ENCODE results near the gene REX1BD.

Gene REX1BD

DNA sequence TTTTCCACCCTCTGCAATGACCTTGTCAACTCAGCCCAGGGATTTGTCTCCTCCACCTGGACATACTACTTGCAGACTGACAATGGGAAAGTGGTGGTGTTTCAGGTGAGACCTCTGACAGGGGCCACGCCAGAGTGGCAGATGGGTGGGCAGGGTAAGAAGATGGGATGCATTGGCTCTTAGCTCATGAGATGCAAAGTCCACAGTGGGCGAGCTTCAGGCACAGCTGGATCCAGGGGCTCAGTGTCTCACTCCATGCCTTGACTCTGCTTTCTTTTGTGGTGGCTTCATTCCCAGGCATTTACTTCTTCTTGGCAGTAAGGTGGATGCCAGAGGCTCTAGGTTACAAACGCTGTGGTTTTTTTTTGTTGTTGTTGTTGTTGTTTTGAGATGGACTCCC is 27.4 kb downstream of the REX1BD start:
- DNase-seq (ENCODE audit: low spot score), result no peak

DNA sequence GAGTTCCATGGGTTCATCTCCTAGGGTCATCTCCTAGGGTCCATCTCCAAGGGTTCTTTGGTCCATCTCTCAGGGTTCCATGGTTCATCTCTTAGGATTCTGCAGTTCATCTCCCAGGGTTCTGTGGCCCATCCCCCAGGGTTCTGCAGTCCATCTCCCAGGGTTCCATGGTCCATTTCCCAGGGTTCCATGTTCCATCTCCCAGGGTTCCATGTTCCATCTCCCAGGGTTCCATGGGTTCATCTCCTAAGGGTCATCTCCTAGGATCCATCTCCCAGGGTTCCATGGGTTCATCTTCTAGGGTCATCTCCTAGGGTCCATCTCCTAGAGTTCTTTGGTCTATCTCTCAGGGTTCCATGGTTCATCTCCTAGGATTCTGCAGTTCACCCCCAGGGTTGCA is 29.0 kb downstream of the REX1BD start:
- no peak for DNase-seq (ENCODE audit: low spot score)

DNA sequence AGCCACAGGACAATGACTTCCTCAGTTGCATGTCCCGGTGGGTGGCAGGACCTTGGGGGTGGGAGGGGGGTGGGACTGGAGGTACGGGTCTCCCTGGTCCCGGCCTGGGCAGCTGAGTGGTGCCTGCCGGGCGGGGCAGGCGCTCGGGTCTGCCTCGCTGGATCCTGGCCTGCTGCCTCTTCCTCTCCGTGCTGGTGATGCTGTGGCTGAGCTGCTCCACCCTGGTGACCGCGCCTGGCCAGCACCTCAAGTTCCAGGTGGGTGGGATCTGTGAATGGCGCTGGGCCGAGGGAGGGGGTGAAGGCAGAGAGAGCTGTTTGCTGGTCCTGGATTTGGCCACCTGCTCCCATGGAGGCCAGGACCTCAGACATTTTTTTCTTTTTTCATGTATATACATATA is 29.6 kb downstream of the REX1BD start:
- DNase-seq (ENCODE audit: low spot score), result no peak

DNA sequence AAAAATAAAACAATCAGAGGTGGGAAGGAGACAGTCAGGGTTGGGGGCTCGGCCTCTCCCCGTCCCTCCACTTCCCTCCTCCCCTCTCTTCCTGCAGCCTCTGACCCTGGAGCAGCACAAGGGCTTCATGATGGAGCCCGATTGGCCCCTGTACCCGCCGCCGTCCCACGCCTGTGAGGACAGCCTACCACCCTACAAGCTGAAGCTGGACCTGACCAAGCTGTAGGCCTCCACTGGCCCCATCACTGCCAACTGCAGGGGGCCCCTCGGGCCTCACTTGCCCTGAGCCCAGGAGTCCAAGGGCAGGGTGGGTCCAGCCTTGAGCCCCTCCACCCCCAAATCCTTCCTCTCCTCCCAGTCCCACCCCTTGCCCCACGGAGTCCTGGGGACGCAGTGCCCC is 31.7 kb downstream of the REX1BD start:
- DNase-seq (ENCODE audit: low spot score), result no peak

DNA sequence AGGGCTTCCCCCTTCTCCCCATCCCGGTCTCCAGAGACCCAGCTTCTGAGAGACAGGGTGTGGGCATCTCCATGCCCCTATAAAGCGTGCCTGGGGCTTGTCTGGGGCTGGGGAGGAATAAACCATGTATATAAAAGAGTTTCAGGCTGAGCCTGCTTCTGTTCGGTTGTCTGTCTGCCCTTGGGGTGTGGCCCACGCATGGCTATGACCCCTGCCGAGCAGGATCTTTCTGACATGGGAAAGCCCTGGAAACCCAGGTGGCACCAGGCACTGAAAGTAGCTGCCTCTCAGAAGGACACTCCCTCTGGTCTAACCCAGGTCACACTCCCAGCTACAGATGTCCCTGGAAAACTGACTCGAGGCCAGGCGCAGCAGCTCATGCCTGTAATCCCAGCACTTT is 32.3 kb downstream of the REX1BD start:
- DNase-seq (ENCODE audit: low spot score), result no peak

DNA sequence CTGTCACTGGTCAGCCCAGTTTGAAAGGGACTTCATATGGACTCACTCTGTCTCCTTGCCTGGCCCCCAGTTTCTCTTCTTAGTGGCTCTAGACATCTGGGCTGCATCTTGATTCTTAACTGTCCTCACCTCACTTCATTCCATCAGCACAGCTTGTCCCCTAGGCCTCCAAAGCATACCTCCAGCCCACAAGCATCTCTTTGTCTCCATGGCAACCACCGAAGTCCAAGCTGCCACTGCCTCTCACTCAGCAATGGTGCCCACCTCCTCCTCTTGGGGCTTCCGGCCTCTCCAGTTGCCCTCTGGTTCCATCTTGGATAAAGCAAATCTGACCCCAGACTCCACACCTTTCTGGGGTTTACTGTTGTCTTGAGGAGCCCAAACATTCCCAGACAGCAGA is 38.3 kb downstream of the REX1BD start:
- no peak for DNase-seq (ENCODE audit: low spot score)

DNA sequence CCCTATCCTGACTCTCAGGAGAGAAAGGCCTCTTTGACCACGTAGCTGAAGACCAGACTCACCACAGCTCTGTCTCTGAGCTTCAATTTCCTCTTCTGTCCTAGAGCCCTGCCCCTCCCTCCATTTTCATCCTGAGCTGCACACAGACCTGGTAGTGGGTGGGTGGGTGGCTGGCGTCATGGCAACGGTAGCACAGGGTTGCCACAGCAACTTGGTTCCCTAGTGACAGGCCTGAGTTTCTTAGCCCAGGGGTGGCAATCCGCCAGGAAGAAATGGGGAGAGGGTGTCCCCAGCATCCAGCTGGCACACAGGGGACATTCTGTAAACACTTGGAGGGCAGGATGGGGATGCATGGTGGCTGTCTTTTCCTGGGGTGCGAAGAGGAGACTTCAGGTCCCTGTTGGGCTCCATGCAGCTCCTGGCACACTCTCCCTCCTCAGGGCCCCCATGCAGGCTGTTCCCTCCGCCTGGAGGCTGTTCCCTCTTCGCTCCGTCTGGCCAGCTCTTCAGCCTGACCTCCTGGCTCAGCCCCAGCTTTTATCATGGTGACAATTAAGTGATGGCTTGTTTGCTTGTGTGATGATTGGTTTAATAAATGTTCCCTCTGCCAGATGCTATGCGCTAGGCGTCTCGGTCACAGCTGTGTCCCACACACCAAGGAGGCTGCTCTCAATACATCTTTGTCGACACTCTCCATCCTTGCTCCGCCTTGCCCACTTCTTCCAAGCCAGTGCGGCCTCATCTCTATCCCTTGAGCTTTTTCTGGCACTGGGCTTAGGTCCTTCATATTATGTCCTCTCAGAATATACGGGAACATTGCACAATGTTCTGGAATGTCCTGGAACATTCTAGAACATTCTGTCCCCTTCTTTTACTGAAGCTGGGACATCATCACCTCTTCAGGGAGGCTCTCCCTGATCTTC is 40.8 kb downstream of the REX1BD start:
- DNase-seq (ENCODE audit: low spot score), result no peak

DNA sequence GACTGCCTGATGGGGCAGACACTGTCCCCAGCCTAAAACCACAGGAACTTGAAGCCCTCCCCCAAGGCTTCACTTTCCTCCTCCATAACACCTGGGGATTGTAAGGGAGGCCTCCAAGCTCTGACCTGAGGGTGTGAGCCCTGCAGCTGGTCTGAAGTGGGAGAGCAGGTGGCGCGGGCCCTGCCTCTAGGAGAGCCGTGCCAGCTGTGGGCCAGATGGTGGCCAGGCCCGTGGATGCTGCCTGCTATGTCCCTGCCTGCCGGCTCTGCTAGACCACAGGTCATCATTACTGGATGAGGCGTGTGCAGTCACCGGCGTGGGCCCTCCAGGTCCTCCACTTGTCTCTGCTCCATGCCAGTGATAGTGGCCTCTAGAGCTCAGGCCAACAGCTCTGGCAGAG is 44.7 kb downstream of the REX1BD start:
- DNase-seq (ENCODE audit: low spot score), result no peak

DNA sequence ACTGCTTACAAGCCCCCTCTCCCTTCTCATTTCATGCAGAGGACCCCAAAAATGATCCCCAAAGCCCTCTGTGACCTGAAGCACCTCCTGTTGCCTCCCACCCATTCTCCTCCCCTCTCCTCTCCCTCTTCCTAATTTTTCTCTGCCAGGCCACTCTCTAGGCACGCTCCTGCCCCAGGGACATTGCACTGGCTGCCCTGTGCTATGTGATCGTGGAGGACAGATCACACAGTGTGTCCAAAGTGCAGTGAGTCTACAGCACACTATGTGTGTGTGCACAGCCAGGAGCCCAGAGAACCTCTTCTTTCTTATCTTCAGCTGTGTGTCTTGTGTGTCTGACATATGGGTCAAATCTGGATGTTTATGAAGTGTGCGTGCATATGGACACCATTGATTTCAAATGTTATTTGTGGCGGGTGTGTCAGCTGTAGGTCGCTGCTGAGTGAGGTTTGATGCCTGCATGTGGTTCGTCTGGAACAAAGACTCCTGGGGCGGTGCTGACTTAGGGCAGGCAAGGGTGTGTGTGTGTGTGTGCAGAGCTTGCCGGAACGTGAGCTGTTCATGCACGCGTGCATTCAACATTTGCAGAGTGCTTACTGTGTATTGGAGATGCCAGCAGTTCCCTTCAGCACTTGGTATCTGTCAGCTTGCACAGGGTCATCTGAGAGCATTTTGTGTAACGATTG is 46.2 kb downstream of the REX1BD start:
- DNase-seq (ENCODE audit: low spot score), result no peak

DNA sequence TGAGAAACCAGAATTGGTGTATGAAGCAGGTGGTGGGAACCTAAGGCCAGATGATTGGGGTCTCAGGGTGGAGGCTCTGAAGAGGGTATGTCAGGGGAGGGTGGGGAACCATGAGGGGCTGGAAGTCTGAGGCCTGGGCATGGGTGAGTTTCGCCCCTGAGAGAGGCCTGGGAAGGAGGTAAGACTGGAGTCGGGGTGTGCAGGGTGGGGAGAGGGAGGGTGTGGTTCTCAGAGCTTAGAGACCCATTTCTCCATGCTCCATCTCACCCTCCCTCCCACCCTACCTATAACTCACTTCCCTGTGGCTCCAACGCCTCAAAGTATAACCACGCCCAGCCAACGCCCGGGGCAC is 47.2 kb downstream of the REX1BD start:
- DNase-seq (ENCODE audit: low spot score), result no peak

DNA sequence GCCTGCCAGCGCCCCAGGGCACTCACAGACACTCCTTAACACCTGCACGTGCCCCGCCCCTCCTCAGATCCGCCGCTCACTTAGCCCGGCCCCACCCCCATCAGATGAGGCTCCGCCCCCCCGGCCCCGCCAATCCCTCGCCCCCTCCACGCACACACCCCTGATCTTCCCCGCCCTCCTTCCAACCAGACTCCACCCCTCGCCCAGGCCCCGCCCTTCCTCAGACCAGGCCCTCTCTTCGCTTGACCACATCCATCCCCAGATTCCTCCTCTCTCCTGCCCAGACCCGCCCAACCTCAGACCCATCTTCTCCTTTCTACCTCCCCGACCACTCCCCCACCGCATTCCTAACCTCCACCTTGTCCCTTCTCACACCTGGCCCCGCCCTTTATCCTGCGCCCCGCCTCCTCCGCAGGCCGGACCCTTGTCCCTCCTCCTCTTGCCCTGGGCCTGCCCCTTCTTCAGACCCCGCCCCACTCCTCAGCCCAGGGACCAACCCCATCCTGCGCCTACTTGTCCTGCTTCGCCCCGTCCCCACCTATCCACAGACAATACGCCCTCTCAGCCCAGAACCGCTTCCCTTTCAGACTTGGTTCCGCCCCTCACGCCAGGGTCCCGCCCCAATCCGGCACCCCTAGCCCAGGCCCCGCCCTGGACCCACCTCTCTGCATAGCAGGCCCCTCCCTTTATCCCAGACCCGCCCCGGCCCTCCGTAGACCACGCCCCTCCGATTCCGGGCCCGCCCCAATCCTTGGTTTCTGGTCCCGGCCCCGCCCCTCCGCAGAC is 47.8 kb downstream of the REX1BD start:
- DNase-seq (ENCODE audit: low spot score), result peak; percentile 94

DNA sequence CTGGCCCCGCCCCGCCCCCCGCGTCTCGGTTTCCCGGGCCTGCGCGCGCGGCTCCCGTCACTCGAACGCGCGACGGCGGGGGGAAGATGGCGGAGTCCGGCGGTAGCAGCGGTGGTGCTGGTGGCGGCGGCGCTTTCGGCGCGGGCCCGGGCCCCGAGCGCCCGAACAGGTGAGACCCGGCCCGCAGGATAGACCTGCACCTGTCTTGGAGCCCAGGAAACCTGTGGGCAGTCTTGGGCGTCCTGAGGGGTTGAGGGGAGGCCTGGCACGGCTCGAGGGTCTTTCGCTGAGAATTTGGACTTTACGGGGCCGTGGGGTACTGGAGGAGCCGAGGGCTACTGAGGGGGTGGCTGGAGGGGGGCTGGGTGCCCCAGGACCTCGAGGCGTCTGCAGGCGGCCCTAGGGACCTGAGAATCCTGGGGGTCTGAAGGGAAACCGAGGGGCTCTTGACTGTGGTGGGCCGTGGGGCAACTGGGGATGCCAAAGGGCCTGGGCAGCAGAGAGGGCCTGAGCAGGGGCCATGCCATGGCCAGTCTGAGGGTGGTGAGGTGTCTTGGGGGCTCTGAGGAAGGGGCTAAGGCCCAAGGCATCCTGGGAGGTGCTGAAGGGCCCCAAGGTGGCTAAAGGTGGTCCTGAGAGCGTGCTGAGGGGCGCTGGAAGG is 48.5 kb downstream of the REX1BD start, which contains the start of gene KLHL26:
Gene KLHL26 (plus strand): TSS at position 60 of the 661 bp plus-strand sequence. CDS start 27 bp downstream, at position 87.
- DNase-seq (ENCODE audit: low spot score), result no peak

DNA sequence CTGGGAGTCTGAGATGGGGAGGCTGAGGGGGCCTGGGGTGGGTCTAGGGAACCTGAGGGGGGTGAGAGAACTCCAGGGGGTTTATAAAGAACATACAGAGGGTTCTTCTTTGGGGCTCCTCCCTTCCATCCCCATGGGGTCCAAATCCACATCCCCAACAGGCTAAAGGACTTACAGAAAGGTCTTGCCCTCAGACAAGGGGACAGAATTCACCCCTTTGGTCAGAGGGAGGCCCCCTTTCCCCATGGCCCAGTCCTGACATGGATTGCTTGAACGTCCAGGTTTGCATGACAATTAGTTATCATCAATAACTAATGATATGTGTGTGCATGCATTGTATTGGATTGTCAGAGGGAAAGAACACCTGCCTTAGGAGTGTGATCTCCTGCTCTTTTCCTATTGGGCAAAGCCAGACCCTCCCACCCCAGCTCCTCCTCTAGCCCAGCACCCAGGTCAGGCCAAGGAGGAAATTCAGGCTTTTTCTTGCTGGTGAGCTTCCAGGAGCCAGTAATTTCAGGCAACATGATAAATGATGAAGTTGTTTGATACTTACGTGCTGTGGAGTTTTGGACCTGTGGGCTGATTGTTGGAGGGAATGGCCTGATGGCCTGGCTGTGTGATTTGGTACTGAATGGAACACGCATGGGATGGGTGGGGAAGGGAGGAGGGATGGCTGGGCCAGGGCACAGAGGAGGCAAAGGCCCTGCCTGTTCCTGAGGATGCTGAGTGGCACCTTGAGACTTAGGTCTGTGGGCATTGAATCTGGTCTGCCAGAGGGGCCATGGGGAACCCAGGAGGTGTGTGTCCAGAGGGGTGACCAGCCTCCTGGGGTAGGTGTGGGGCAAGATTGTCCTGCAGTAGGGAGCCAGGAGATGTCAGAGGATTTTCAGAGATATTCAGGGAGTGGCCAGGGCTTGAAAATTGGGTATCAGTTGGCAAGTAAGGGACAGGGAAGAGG is 49.4 kb downstream of the REX1BD start:
- peak; percentile 63 for DNase-seq (ENCODE audit: low spot score)

DNA sequence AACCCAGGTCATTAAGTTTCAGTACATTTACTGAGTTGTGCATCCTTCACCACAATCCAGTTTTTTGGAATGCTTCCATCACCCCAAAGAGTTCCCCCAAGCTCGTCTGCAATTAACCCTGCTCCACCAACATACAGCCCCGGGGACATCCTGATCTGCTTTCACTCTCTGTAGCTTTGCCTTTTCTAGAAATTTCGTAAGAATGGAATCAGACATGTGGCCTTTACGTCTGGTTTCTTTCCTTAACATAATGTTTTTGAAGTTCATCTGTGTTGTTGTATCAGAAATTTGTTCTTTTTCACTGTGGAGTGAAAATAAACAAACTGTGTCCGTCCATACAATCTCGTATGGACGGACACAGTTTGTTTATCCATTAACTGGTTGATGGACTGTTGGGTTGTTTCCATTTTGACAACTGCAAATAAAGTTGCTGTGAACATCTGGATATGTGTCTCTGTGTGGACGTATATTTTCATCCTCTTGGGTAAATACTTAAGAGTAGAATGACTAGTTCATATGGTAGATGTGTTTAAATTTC is 51.2 kb downstream of the REX1BD start:
- no peak for DNase-seq (ENCODE audit: low spot score)
